Cerebellar nuclear complex (tissue), 1 donor: ENCODE data around the gene TMEM63B.

ENCODE experiments used
- DNase-seq, 2 experiments: peaks; one replicate each; lab custom pipeline; 2025; lab: John Stamatoyannopoulos, UW

Gene TMEM63B

GRCh38 chr6:44117397-44118128 is 9.8 kb upstream of the TMEM63B start:
- no peak for DNase-seq

GRCh38 chr6:44119704-44120262 is 7.6 kb upstream of the TMEM63B start:
- DNase-seq: no peak

- DNase-seq: no peak
Measured at GRCh38 chr6:44120692-44121443, 6.5 kb upstream of the TMEM63B start.

GRCh38 chr6:44122801-44123200 is 4.6 kb upstream of the TMEM63B start:
- DNase-seq: no peak

GRCh38 chr6:44123544-44123943 is 3.8 kb upstream of the TMEM63B start:
- no peak for DNase-seq

- no peak for DNase-seq
Measured at GRCh38 chr6:44126320-44127149, 819 bp upstream of the TMEM63B start.

- no peak for DNase-seq
Measured at GRCh38 chr6:44128020-44128917, 915 bp downstream of the TMEM63B start.

- no peak for DNase-seq
Measured at GRCh38 chr6:44129841-44130322, 2.5 kb downstream of the TMEM63B start.

GRCh38 chr6:44131892-44132291 is 4.5 kb downstream of the TMEM63B start:
- no peak for DNase-seq

- DNase-seq: no peak
Measured at GRCh38 chr6:44132476-44132875, 5.1 kb downstream of the TMEM63B start.

GRCh38 chr6:44133003-44133931 is 5.9 kb downstream of the TMEM63B start:
- peak in 1 of 2 experiments; percentile 17 for DNase-seq

- no peak for DNase-seq
Measured at GRCh38 chr6:44133981-44134711, 6.8 kb downstream of the TMEM63B start.

- no peak for DNase-seq
Measured at GRCh38 chr6:44135173-44135758, 7.9 kb downstream of the TMEM63B start.

GRCh38 chr6:44135875-44136274 is 8.5 kb downstream of the TMEM63B start:
- DNase-seq: no peak

- DNase-seq: no peak
Measured at GRCh38 chr6:44138717-44139350, 11.5 kb downstream of the TMEM63B start.

GRCh38 chr6:44139351-44139743 is 12.0 kb downstream of the TMEM63B start:
- DNase-seq: no peak

- no peak for DNase-seq
Measured at GRCh38 chr6:44142835-44143234, 15.5 kb downstream of the TMEM63B start.

GRCh38 chr6:44143731-44144130 is 16.4 kb downstream of the TMEM63B start:
- DNase-seq: no peak
